CD4-positive, CD25-positive, alpha-beta regulatory T cell (primary cell): ENCODE measurements around the gene LYST. TPM values are rescaled to one million over a fixed set of nuclear protein-coding genes. Genes with fewer than 3 reads are reported as not detected.
A peak's percentile ranks its signal among the peaks of the same experiment; 100 is the strongest.

Experiments
- ATAC-seq, 2 donors: fragments of 150-1000 bp; cut with Tn5 transposase; one replicate each; pipeline ENCODE4 v1.10.0; 2021; ENCODE audit warnings: low read depth in 2 of 2, moderate number of reproducible peaks in 2 of 2, moderate library complexity in 1 of 2
- DNase-seq, 3 donors: peaks; one replicate each; pipeline versions ENCODE4 v3.0.0 to v3.0.0-alpha.2; 2012 to 2022; ENCODE audit warnings: mixed read lengths in 1 of 3
- H3K27ac ChIP-seq: one replicate; pipeline ENCODE4 v1.7.0; 2013; ENCODE audit warnings: mild to moderate bottlenecking, low read length; ENCODE audit not compliant: insufficient read depth, poor library complexity, severe bottlenecking
- H3K27me3 ChIP-seq: one replicate; pipeline ENCODE4 v1.7.0; 2013; ENCODE audit warnings: low read length; ENCODE audit not compliant: control insufficient read depth, insufficient read depth
- H3K36me3 ChIP-seq: one replicate; pipeline ENCODE4 v1.7.0; 2013; ENCODE audit warnings: mild to moderate bottlenecking, low read length, moderate library complexity; ENCODE audit not compliant: control insufficient read depth, insufficient read depth
- H3K4me1 ChIP-seq: 2 replicates; pipeline ENCODE4 v1.7.0; 2013; ENCODE audit warnings: mild to moderate bottlenecking, low read length; ENCODE audit not compliant: insufficient read depth, control insufficient read depth, poor library complexity, severe bottlenecking
- H3K4me3 ChIP-seq: one replicate; pipeline ENCODE4 v1.7.0; 2013; ENCODE audit warnings: low read depth, mild to moderate bottlenecking, low read length, moderate library complexity
- H3K9me3 ChIP-seq, 2 experiments: 1 replicate in 1 of 2; 2 replicates in 1 of 2; pipeline ENCODE4 v1.7.0; 2013; ENCODE audit warnings: low read length in 2 of 2, mild to moderate bottlenecking in 1 of 2, moderate library complexity in 1 of 2; ENCODE audit not compliant: control insufficient read depth in 2 of 2
- H3K27ac Mint-ChIP-seq, 3 donors: one replicate each; pipeline ENCODE4 v1.8.0; 2020 to 2022; ENCODE audit warnings: mild to moderate bottlenecking in 3 of 3, mixed read lengths in 3 of 3, moderate library complexity in 2 of 3
- H3K27me3 Mint-ChIP-seq: one replicate; pipeline ENCODE4 v1.8.0; 2022; ENCODE audit warnings: mild to moderate bottlenecking, mixed read lengths
- H3K36me3 Mint-ChIP-seq: one replicate; pipeline ENCODE4 v1.8.0; 2020; ENCODE audit warnings: mixed read lengths
- H3K4me1 Mint-ChIP-seq, 4 donors: one replicate each; pipeline ENCODE4 v1.8.0; 2020 to 2022; ENCODE audit warnings: mixed read lengths in 4 of 4, mild to moderate bottlenecking in 1 of 4
- H3K4me3 Mint-ChIP-seq, 4 donors: one replicate each; pipeline ENCODE4 v1.8.0; 2020 to 2022; ENCODE audit warnings: mild to moderate bottlenecking in 4 of 4, mixed read lengths in 4 of 4, moderate library complexity in 3 of 4
- H3K9me3 Mint-ChIP-seq, 7 donors: one replicate each; pipeline ENCODE4 v1.8.0; 2020 to 2022; ENCODE audit warnings: mixed read lengths in 7 of 7, mild to moderate bottlenecking in 3 of 7, moderate library complexity in 2 of 7
- polyA plus RNA-seq, 4 donors: library from polyadenylated mRNA; unstranded; fragments of 300-500 nt; fragmentation: Illumina TruSeq; gene quantifications; one replicate each; pipeline ENCODE4 v1.2.3, GENCODE V29; 2021
- total RNA-seq: library from RNA; stranded (reverse); gene quantifications from one replicate; pipeline ENCODE4 v1.2.3, GENCODE V29; 2022

The LYST gene
- total and polyA plus RNA-seq, 5 donors from 2014 or later, result 8.1 to 32.5 (median 9.6) TPM

- no peak for ATAC-seq
- H3K27me3 ChIP-seq, result no peaks in the 10 kb centered on the region
- Mint-ChIP-seq H3K9me3 (no peaks in the 10 kb centered on the region), H3K36me3 (peaks cover 30% of the 10 kb centered on the region), H3K4me1 (peaks cover 0 to 2% (median 0%) of the 10 kb centered on the region in 4 donors), H3K27me3 (no peaks in the 10 kb centered on the region), H3K4me3 (no peak overlapping the region), H3K27ac (peak overlapping the region in 1 of 3 donors; percentile 4)
- no peaks in the 10 kb centered on the region for H3K9me3 ChIP-seq
- H3K4me1 ChIP-seq, result no peaks in the 10 kb centered on the region
- H3K36me3 ChIP-seq, result peaks cover 19% of the 10 kb centered on the region
- DNase-seq, result no peak
- H3K27ac ChIP-seq, result no peak overlapping the region
- H3K4me3 ChIP-seq, result no peak overlapping the region
Observed at GRCh38 chr1:235749755-235750300, 116.9 kb downstream of the LYST start.

- Histone ChIP-seq H3K27me3 (no peaks in the 10 kb centered on the region), H3K4me3 (no peak overlapping the region), H3K4me1 (no peaks in the 10 kb centered on the region), H3K27ac (no peak overlapping the region), H3K9me3 (no peaks in the 10 kb centered on the region), H3K36me3 (peaks cover 27% of the 10 kb centered on the region)
- peaks cover 0 to 2% (median 0%) of the 10 kb centered on the region in 4 donors for H3K4me1 Mint-ChIP-seq
- no peaks in the 10 kb centered on the region for H3K9me3 Mint-ChIP-seq
- H3K4me3 Mint-ChIP-seq, result no peak overlapping the region
- H3K27me3 Mint-ChIP-seq, result no peaks in the 10 kb centered on the region
- ATAC-seq, result no peak
- DNase-seq, result no peak
- H3K27ac Mint-ChIP-seq, result no peak overlapping the region
- peaks cover 29% of the 10 kb centered on the region for H3K36me3 Mint-ChIP-seq
Observed at GRCh38 chr1:235748747-235749146, 118.0 kb downstream of the LYST start.

GRCh38 chr1:235746245-235746644, 120.5 kb downstream of the LYST start:
- H3K36me3 Mint-ChIP-seq, result peaks cover 37% of the 10 kb centered on the region
- H3K36me3 ChIP-seq, result peaks cover 40% of the 10 kb centered on the region

GRCh38 chr1:235745503-235746136, 121.1 kb downstream of the LYST start:
- no peaks in the 10 kb centered on the region for H3K27me3 Mint-ChIP-seq
- peaks cover 35% of the 10 kb centered on the region for H3K36me3 Mint-ChIP-seq
- Histone ChIP-seq H3K27me3 (no peaks in the 10 kb centered on the region), H3K4me1 (no peaks in the 10 kb centered on the region), H3K36me3 (peaks cover 39% of the 10 kb centered on the region), H3K9me3 (no peaks in the 10 kb centered on the region), H3K4me3 (no peak overlapping the region), H3K27ac (no peak overlapping the region)
- peak overlapping the region in 2 of 3 donors; percentile 15 to 45 for H3K27ac Mint-ChIP-seq
- no peak for DNase-seq
- no peaks in the 10 kb centered on the region for H3K9me3 Mint-ChIP-seq
- H3K4me1 Mint-ChIP-seq, result peaks cover 0 to 2% (median 0%) of the 10 kb centered on the region in 4 donors
- H3K4me3 Mint-ChIP-seq, result no peak overlapping the region
- no peak for ATAC-seq

More at GRCh38 chr1:235746245-235746644, 120.5 kb downstream of the LYST start:
- DNase-seq (no peak), ATAC-seq (no peak)
- H3K27me3 ChIP-seq, result no peaks in the 10 kb centered on the region
- Mint-ChIP-seq H3K9me3 (no peaks in the 10 kb centered on the region), H3K27me3 (no peaks in the 10 kb centered on the region), H3K27ac (no peak overlapping the region), H3K4me3 (no peak overlapping the region), H3K4me1 (peaks cover 0 to 2% (median 0%) of the 10 kb centered on the region in 4 donors)
- H3K9me3 ChIP-seq, result no peaks in the 10 kb centered on the region
- H3K27ac ChIP-seq, result no peak overlapping the region
- no peak overlapping the region for H3K4me3 ChIP-seq
- no peaks in the 10 kb centered on the region for H3K4me1 ChIP-seq

- Mint-ChIP-seq H3K27me3 (no peaks in the 10 kb centered on the region), H3K27ac (no peak overlapping the region), H3K9me3 (peaks cover 0 to 1% (median 0%) of the 10 kb centered on the region in 7 donors), H3K4me3 (no peak overlapping the region), H3K36me3 (peaks cover 42% of the 10 kb centered on the region), H3K4me1 (peaks cover 0 to 2% (median 0%) of the 10 kb centered on the region in 4 donors)
- ATAC-seq, result no peak
- Histone ChIP-seq H3K4me3 (no peak overlapping the region), H3K9me3 (no peaks in the 10 kb centered on the region), H3K27me3 (no peaks in the 10 kb centered on the region), H3K27ac (no peak overlapping the region), H3K36me3 (peaks cover 42% of the 10 kb centered on the region), H3K4me1 (no peaks in the 10 kb centered on the region)
- no peak for DNase-seq
Observed at GRCh38 chr1:235742914-235743599, 123.6 kb downstream of the LYST start.

GRCh38 chr1:235741294-235741693, 125.4 kb downstream of the LYST start:
- Histone ChIP-seq H3K9me3 (no peaks in the 10 kb centered on the region), H3K4me1 (no peaks in the 10 kb centered on the region), H3K27me3 (no peaks in the 10 kb centered on the region), H3K36me3 (peaks cover 40% of the 10 kb centered on the region), H3K27ac (no peak overlapping the region), H3K4me3 (no peak overlapping the region)
- H3K27ac Mint-ChIP-seq, result no peak overlapping the region
- ATAC-seq (no peak), DNase-seq (no peak)
- peaks cover 0 to 5% (median 2%) of the 10 kb centered on the region in 4 donors for H3K4me1 Mint-ChIP-seq
- H3K4me3 Mint-ChIP-seq, result no peak overlapping the region
- H3K36me3 Mint-ChIP-seq, result peaks cover 50% of the 10 kb centered on the region
- H3K27me3 Mint-ChIP-seq, result no peaks in the 10 kb centered on the region
- peaks cover 0 to 1% (median 0%) of the 10 kb centered on the region in 7 donors for H3K9me3 Mint-ChIP-seq

- Histone ChIP-seq H3K4me3 (no peak overlapping the region), H3K27ac (no peak overlapping the region), H3K9me3 (no peaks in the 10 kb centered on the region), H3K4me1 (no peaks in the 10 kb centered on the region), H3K27me3 (no peaks in the 10 kb centered on the region), H3K36me3 (peaks cover 28% of the 10 kb centered on the region)
- H3K27ac Mint-ChIP-seq, result no peak overlapping the region
- H3K9me3 Mint-ChIP-seq, result peaks cover 0 to 1% (median 0%) of the 10 kb centered on the region in 7 donors
- DNase-seq (no peak), ATAC-seq (no peak)
- H3K36me3 Mint-ChIP-seq, result peaks cover 47% of the 10 kb centered on the region
- peaks cover 0 to 7% (median 4%) of the 10 kb centered on the region in 4 donors for H3K4me1 Mint-ChIP-seq
- no peaks in the 10 kb centered on the region for H3K27me3 Mint-ChIP-seq
- no peak overlapping the region for H3K4me3 Mint-ChIP-seq
Observed at GRCh38 chr1:235739631-235740030, 127.1 kb downstream of the LYST start.
